GM23248 (cell line): ENCODE measurements around the gene CCDC78. TPM values are rescaled to one million over a fixed set of nuclear protein-coding genes. Genes with fewer than 3 reads are reported as not detected.

Experiments
- DNase-seq: peaks from one replicate; pipeline ENCODE4 v3.0.0-alpha.2; 2015
- H2AFZ ChIP-seq: fragments of 200-600 bp; sonication (generic); 2 replicates; pipeline ENCODE4 v1.6.1; 2016; ENCODE audit warnings: antibody characterized with exemption
- H3F3A ChIP-seq: fragments of 200-600 bp; sonication (generic); 2 replicates; pipeline ENCODE4 v1.6.1; 2016; ENCODE audit warnings: mild to moderate bottlenecking, antibody characterized with exemption, mixed run types; ENCODE audit not compliant: insufficient read depth
- H3K27ac ChIP-seq: fragments of 200-600 bp; sonication (generic); 2 replicates; pipeline ENCODE4 v1.5.1; 2016; ENCODE audit warnings: mild to moderate bottlenecking
- H3K27me3 ChIP-seq: fragments of 200-600 bp; sonication (generic); replicated peaks from 2 replicates; pipeline ENCODE4 v1.6.1; 2016; ENCODE audit warnings: mild to moderate bottlenecking; ENCODE audit not compliant: insufficient read depth
- H3K36me3 ChIP-seq: fragments of 200-600 bp; sonication (generic); 2 replicates; pipeline ENCODE4 v1.6.1; 2016; ENCODE audit warnings: low read depth, mild to moderate bottlenecking
- H3K4me1 ChIP-seq: fragments of 200-600 bp; sonication (generic); 2 replicates; pipeline ENCODE4 v1.6.1; 2016; ENCODE audit warnings: mild to moderate bottlenecking; ENCODE audit not compliant: insufficient read depth
- H3K4me2 ChIP-seq: fragments of 200-600 bp; sonication (generic); one replicate; pipeline ENCODE4 v1.6.1; 2016; ENCODE audit warnings: mild to moderate bottlenecking; ENCODE audit not compliant: unreplicated experiment
- H3K4me3 ChIP-seq: fragments of 200-600 bp; sonication (generic); 2 replicates; pipeline ENCODE4 v1.5.1; 2016; ENCODE audit warnings: mild to moderate bottlenecking
- H3K79me2 ChIP-seq: fragments of 200-600 bp; sonication (generic); 2 replicates; pipeline ENCODE4 v1.6.1; 2016; ENCODE audit warnings: mild to moderate bottlenecking; ENCODE audit not compliant: insufficient read depth
- H3K9ac ChIP-seq: fragments of 200-600 bp; sonication (generic); 2 replicates; pipeline ENCODE4 v1.6.1; 2016; ENCODE audit warnings: mild to moderate bottlenecking
- H3K9me2 ChIP-seq: fragments of 200-600 bp; sonication (generic); 2 replicates; pipeline ENCODE4 v1.6.1; 2016; ENCODE audit warnings: mixed run types, mild to moderate bottlenecking, moderate library complexity; ENCODE audit not compliant: insufficient read depth
- H3K9me3 ChIP-seq: fragments of 200-600 bp; sonication (generic); one replicate; pipeline ENCODE4 v1.6.1; 2017; ENCODE audit warnings: low read depth
- H4K20me1 ChIP-seq: fragments of 200-600 bp; sonication (generic); 2 replicates; pipeline ENCODE4 v1.6.0; 2016; ENCODE audit not compliant: insufficient read depth
- EZH2 ChIP-seq: fragments of 200-600 bp; sonication (generic); IDR thresholded peaks from 2 replicates; pipeline ENCODE4 v1.6.1; 2018; ENCODE audit warnings: antibody characterized with exemption, mild to moderate bottlenecking; ENCODE audit not compliant: insufficient read depth, poor library complexity, severe bottlenecking
- EZH2phosphoT487 ChIP-seq: fragments of 200-600 bp; sonication (generic); IDR thresholded peaks from 2 replicates; pipeline ENCODE4 v1.6.1; 2018; ENCODE audit warnings: antibody characterized with exemption, moderate library complexity, mild to moderate bottlenecking, low read depth; ENCODE audit not compliant: insufficient read depth
- WGBS, 2 experiments: methylation state at CpG; one replicate each; pipeline ENCODE4 v1.1.6; 2015 to 2017; ENCODE audit warnings: low lambda C conversion rate in 2 of 2, low coverage in 1 of 2; ENCODE audit errors: missing lambda C conversion rate in 2 of 2; 5-methylcytosine and 5-hydroxymethylcytosine counted together
- in situ Hi-C: fragments of 300-500 bp; cut with MboI; formaldehyde crosslinking; loops from 2 replicates; pipeline ENCODE4 v1.15.0; 2020
- polyA plus RNA-seq: library from polyadenylated mRNA; unstranded; fragments of >200 nt; fragmentation: Nextera tagmentation; extraction: Ambion mirVana; gene quantifications from 2 replicates; pipeline ENCODE4 v1.2.1, GENCODE V29; 2016
- total RNA-seq: library from RNA; depleted of rRNA; stranded (reverse); fragments of >200 nt; shearing (Covaris generic); gene quantifications from 2 replicates; pipeline ENCODE4 v1.2.3, GENCODE V29; 2014; rRNA removed

CCDC78 gene
- total RNA-seq: 1.0 and 9.5 TPM in 2 replicates
- 0.78 and 1.1 TPM in 2 replicates for polyA plus RNA-seq

DNA sequence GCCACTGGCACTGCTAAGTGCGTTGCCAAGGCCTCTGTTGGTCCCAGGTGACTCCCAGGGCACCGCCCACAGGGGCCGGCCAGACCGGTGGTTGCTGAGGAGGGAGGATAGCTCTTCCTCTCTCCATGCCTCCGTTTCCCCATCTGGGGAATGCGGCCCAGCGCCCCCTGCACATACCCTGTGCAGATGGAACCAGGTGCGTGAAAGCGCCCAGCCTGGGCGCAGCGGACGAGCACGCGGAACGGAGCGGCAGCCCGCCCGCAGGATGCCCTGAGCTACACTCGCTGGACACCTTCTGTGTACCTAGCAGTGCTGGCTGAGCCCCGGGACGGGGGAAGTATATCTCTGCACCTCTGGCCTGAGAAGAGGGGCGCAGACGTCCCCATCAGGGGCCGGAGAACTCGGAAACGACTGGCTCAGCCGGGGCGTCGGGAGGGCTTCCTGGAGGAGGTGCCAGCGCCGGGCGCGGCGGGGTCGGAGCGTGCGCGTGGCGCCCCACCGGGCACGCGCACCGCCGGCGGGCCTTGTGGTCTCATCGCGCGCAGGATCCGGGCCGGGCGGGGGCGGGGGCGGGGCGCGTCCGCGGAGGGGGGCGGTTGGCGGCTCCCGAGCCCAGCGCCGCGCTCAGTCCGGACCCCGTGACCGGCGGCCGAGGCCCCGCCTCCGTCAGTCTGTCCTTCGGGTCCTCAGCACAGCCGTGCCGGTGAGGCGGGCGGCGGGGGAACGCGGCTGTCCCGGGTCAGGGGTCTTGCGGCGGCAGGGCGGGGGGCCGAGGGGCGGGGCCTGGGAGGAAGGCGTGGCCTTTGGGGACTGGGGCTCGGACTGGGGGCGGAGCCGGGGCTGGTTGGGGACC lies at the start of gene CCDC78, which contains the start of gene HAGHL:
TSS of gene CCDC78 (minus strand) at position 6 of the 853 bp plus-strand sequence. CDS start 76 bp downstream, outside the sequence.
TSS of gene HAGHL (plus strand) at position 669 of the 853 bp plus-strand sequence. CDS start 404 bp downstream, outside the sequence.
- H3K4me1 ChIP-seq: no peaks in the 10 kb centered on the region
- H3K79me2 ChIP-seq: no peaks in the 10 kb centered on the region
- H3F3A ChIP-seq: no peaks in the 10 kb centered on the region
- no peaks in the 10 kb centered on the region for H3K9me2 ChIP-seq
- peak within 1 kb of the TSS; percentile 72 for H3K4me3 ChIP-seq
- in situ Hi-C loops: no loop called here
- peak within 1 kb of the TSS; percentile 36 for H2AFZ ChIP-seq
- peak within 1 kb of the TSS; percentile 83 for H3K4me2 ChIP-seq
- TF ChIP-seq EZH2phosphoT487 (no peak), EZH2 (no peak)
- no peak within 1 kb of the TSS for H3K27ac ChIP-seq
- WGBS, 2 experiments: 2 to 3% methylated on average over 51 to 65 of the region's 88 CpGs
- no peaks in the 10 kb centered on the region for H3K36me3 ChIP-seq
- no peaks in the 10 kb centered on the region for H4K20me1 ChIP-seq
- no peaks in the 10 kb centered on the region for H3K9me3 ChIP-seq
- peak within 1 kb of the TSS; percentile 71 for H3K9ac ChIP-seq
- no peaks in the 10 kb centered on the region for H3K27me3 ChIP-seq
- peak; percentile 63 for DNase-seq

DNA sequence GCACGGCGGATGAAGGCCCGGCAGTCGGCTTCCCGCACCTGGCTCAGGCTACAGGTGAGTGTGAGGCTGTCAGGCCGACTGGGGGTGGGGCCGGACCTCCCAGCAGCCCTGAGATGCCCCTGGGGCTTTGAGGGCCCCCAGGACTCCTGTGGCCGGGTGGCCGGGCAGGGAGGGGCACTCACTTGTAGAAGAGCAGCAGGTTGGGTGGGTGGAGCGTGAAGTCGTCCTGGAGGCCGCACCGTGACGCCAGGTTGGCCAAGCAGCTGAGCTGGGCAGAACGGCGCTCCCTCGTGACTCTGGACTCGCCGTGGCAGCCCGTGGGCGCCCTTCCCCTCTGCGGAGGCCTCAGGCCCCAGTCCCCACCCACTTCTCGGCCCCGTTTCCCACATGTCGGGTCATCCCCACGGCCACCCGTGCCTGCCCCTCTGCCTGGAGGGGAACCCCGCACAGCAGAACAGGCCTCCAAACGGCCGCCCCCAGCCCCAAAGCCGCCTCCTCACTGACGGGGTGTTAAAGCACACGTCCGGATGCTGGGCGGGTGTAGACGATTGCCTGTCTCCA lies 49.1 kb upstream of the CCDC78 start:
- Histone ChIP-seq H3F3A (no peaks in the 10 kb centered on the region), H3K27ac (no peak overlapping the region), H3K4me2 (no peak overlapping the region), H2AFZ (no peak overlapping the region), H3K36me3 (no peaks in the 10 kb centered on the region), H3K79me2 (no peaks in the 10 kb centered on the region), H3K9ac (no peak overlapping the region), H3K9me2 (no peaks in the 10 kb centered on the region), H3K4me3 (no peak overlapping the region), H4K20me1 (no peaks in the 10 kb centered on the region), H3K4me1 (no peaks in the 10 kb centered on the region; the same call in 1 of the 2 replicates), H3K9me3 (no peaks in the 10 kb centered on the region), H3K27me3 (no peaks in the 10 kb centered on the region)
- DNase-seq: no peak
- no peak for TF ChIP-seq EZH2
- TF ChIP-seq EZH2phosphoT487: no peak
- in situ Hi-C loops: no loop called here
- 70 to 71% methylated on average over 17 to 32 of the region's 36 CpGs for WGBS, 2 experiments

DNA sequence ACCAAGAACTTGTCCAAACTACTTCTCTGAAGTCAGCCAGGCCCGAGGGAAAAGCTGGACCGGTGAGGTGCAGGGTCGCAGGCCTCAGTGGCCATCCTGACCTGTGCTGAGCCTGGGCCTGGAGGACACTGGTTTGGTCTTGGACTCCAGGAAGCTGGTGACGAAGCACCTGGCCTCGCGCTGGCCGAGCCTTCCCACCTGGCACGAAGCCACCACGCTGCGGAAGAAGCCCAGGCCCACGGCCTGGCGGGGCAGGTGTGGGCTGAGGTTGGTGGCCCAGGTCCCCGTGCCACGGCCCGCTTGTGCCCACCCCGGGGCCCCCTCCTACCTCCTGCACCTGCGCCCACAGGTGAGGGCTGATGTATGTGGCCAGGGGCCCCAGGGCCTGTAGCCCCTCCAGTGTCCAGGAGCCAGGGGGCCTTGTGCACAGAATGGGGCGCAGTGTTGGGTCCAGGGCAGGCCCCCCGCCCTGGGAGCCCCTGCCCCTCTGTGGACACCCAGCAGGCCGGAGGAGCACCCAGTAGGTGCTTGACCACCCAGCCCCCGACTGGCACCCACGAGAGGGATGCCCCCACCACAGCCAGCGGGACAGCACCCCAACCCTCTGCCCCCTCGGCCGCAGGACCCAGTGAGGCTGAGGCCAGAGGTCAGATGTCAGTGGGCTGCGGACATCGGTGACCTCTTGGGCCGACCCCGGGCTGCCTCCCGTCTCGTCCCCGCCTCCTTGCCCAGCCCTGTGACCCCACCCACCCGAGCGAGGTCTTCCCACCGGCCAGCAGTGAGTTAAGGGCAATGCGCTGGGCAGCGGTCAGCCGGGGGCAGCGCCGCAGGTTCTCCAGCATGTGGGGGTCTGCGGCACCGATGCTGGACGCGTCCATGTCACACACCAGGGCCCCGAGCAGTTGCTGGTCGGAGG lies 48.1 kb upstream of the CCDC78 start:
- H3K4me3 ChIP-seq: no peak overlapping the region
- H2AFZ ChIP-seq: no peak overlapping the region

GRCh38 chr16:772959-773358 lies 46.7 kb upstream of the CCDC78 start:
- Histone ChIP-seq H3K36me3 (no peaks in the 10 kb centered on the region), H4K20me1 (no peaks in the 10 kb centered on the region), H3K79me2 (no peaks in the 10 kb centered on the region), H3K4me2 (no peak overlapping the region), H3K9ac (no peak overlapping the region), H3K9me2 (no peaks in the 10 kb centered on the region), H3K27ac (no peak overlapping the region), H3K27me3 (no peaks in the 10 kb centered on the region), H3K9me3 (no peaks in the 10 kb centered on the region), H3K4me3 (no peak overlapping the region), H2AFZ (no peak overlapping the region), H3F3A (no peaks in the 10 kb centered on the region), H3K4me1 (no peaks in the 10 kb centered on the region; the same call in 1 of the 2 replicates)
- TF ChIP-seq EZH2: no peak
- TF ChIP-seq EZH2phosphoT487: no peak
- DNase-seq: no peak
- in situ Hi-C loops: no loop called here
- WGBS, 2 experiments: 85 to 92% methylated on average over 16 to 18 of the region's 18 CpGs

More for the DNA sequence above, 48.1 kb upstream of the CCDC78 start:
- H3K79me2 ChIP-seq: no peaks in the 10 kb centered on the region
- TF ChIP-seq EZH2 (no peak), EZH2phosphoT487 (no peak)
- no peaks in the 10 kb centered on the region; the same call in 1 of the 2 replicates for H3K4me1 ChIP-seq
- in situ Hi-C loops: no loop called here
- 69 to 83% methylated on average over 25 to 41 of the region's 46 CpGs for WGBS, 2 experiments
- no peaks in the 10 kb centered on the region for H3K9me3 ChIP-seq
- H3K9me2 ChIP-seq: no peaks in the 10 kb centered on the region
- no peaks in the 10 kb centered on the region for H3F3A ChIP-seq
- no peaks in the 10 kb centered on the region for H3K36me3 ChIP-seq
- H3K4me2 ChIP-seq: no peak overlapping the region
- no peak overlapping the region for H3K9ac ChIP-seq
- DNase-seq: no peak
- no peaks in the 10 kb centered on the region for H3K27me3 ChIP-seq
- H3K27ac ChIP-seq: no peak overlapping the region
- H4K20me1 ChIP-seq: no peaks in the 10 kb centered on the region
